SW480 (cell line): ENCODE measurements around the gene TUBGCP3.
A peak's percentile ranks its signal among the peaks of the same experiment; 100 is the strongest.
"Not testable (repeated sequence)": the region's sequence is repeated elsewhere in the genome, so short reads cannot be mapped to it uniquely, and the experiment has no call there.

Experiments
- DNase-seq: peaks from one replicate; pipeline ENCODE4 v3.0.0-alpha.2; 2016; ENCODE audit warnings: low spot score

Gene TUBGCP3, protein sequence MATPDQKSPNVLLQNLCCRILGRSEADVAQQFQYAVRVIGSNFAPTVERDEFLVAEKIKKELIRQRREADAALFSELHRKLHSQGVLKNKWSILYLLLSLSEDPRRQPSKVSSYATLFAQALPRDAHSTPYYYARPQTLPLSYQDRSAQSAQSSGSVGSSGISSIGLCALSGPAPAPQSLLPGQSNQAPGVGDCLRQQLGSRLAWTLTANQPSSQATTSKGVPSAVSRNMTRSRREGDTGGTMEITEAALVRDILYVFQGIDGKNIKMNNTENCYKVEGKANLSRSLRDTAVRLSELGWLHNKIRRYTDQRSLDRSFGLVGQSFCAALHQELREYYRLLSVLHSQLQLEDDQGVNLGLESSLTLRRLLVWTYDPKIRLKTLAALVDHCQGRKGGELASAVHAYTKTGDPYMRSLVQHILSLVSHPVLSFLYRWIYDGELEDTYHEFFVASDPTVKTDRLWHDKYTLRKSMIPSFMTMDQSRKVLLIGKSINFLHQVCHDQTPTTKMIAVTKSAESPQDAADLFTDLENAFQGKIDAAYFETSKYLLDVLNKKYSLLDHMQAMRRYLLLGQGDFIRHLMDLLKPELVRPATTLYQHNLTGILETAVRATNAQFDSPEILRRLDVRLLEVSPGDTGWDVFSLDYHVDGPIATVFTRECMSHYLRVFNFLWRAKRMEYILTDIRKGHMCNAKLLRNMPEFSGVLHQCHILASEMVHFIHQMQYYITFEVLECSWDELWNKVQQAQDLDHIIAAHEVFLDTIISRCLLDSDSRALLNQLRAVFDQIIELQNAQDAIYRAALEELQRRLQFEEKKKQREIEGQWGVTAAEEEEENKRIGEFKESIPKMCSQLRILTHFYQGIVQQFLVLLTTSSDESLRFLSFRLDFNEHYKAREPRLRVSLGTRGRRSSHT

DNA sequence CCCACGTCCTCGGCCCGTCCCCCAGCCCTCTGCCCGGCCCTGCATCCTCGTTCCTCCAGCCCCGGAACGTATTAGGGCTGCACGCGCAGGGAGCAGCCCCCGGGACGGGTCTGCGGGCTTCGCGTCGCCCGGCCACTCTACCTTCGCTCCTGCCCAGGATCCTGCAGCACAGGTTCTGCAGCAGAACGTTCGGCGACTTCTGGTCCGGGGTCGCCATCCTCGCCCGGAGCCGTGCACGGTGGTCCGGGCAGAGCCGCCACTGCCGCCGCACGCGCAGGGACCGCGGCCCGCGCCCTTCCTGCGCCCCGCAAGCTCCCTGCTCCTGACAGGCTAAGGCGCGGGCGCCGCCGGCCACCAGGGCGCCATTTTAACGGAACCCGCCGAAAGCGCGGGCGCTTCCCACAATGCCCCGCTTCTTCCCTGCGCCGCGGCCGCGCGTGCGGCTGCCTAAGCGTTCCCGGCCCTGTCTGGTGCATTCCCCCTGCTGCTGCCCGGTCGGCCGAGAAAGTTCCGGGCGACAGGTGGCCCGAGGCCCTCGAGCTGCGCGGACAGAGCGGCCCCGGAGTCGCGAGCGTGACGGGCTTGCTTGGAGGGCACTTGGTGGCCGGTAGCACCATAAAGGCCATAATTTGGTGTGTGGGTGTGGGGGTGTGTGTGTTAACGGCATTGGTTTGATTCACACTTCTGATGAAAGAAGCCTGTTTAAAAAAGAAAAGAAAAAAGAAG lies at the start of gene TUBGCP3:
TSS of gene TUBGCP3 (minus strand) at position 390 of the 726 bp plus-strand sequence. CDS start at position 217, 173 bp downstream.
- DNase-seq = peak; percentile 88

GRCh38 chr13:112637017-112637801 lies 49.3 kb upstream of the TUBGCP3 start:
- no peak for DNase-seq

- DNase-seq = no peak
These were observed 48.5 kb upstream of the TUBGCP3 start for GRCh38 chr13:112636401-112636975.

- no peak for DNase-seq
These were observed 47.4 kb upstream of the TUBGCP3 start for GRCh38 chr13:112635323-112635722.

DNA sequence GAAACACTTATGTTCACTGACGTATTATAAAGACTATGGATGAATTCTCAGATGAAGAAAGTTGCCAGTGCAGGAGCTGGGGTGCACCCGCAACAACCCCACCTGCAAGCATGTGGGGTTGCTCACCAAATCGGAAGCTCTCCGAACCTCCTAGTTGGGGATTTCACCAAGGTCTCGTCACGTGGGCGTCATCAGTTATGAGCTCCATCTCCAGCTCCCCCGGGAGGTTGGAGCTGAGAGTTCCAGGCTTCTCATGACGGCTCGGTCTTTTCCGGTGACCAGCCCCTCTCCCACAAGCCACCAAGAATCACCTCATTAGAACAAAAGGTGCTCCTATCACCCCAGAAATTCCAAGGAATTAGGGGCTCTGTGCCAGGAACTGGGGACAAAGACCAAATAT lies 46.1 kb upstream of the TUBGCP3 start:
- DNase-seq = no peak

DNA sequence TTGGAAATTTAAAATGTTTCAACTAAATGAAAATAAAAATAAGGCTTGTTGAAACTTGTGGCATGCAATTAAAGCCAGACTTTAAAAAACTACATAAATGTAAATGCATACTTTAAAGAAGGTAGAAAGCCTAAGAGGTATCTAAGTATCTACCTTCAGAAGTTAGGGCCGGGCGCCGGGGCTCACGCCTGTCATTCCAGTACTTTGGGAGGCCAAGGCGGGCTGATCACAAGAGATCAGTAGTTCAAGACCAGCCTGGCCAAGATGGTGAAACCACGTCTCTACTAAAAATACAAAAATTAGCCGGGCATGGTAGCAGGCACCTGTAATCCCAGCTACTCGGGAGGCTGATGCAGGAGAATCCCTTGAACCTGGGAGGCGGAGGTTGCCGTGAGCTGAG lies 42.3 kb upstream of the TUBGCP3 start:
- not testable (repeated sequence) for DNase-seq

GRCh38 chr13:112629161-112629560 lies 41.2 kb upstream of the TUBGCP3 start:
- no peak for DNase-seq

- not testable (repeated sequence) for DNase-seq
These were observed 39.7 kb upstream of the TUBGCP3 start for GRCh38 chr13:112627613-112628012.

- no peak for DNase-seq
These were observed 39.2 kb upstream of the TUBGCP3 start for GRCh38 chr13:112627161-112627560.

DNA sequence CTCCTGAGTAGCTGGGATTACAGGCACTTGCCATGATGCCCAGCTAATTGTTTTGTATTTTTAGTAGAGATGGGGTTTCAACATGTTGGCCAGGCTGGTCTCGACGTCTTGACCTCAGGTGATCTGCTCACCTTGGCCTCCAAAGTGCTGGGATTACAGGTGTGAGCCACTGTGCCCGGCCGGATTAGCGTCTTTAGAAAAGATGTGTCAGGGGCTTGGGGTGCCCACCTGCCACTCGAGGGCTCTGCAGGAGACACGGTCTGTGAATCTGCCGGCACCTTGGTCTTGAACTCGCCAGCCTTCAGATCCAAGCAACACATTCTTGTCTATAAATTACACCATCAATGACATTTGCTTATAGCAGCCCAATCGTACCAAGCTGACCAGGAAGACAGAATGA lies 38.8 kb upstream of the TUBGCP3 start:
- no peak for DNase-seq

DNA sequence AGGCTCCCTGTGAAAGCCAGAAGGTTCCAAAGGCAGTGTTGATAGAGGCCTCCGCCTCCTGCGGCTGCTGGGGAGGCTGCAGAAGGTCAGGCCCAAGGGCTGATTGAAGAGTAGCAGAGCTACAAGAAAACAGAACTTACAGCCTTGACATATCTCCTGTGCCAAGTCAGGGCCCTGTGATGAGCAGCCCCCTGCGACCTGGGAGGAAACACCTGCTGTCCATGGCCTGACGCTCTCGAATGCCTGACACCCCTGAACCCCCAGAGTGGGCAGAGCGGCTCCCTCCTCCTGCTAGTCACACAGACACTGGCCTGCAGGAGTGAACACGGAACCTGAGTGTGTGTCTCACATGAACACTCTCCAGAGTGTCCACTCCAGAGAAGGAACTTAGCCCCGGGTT lies 38.2 kb upstream of the TUBGCP3 start:
- DNase-seq = no peak

GRCh38 chr13:112625698-112626097 lies 37.7 kb upstream of the TUBGCP3 start:
- no peak for DNase-seq

DNA sequence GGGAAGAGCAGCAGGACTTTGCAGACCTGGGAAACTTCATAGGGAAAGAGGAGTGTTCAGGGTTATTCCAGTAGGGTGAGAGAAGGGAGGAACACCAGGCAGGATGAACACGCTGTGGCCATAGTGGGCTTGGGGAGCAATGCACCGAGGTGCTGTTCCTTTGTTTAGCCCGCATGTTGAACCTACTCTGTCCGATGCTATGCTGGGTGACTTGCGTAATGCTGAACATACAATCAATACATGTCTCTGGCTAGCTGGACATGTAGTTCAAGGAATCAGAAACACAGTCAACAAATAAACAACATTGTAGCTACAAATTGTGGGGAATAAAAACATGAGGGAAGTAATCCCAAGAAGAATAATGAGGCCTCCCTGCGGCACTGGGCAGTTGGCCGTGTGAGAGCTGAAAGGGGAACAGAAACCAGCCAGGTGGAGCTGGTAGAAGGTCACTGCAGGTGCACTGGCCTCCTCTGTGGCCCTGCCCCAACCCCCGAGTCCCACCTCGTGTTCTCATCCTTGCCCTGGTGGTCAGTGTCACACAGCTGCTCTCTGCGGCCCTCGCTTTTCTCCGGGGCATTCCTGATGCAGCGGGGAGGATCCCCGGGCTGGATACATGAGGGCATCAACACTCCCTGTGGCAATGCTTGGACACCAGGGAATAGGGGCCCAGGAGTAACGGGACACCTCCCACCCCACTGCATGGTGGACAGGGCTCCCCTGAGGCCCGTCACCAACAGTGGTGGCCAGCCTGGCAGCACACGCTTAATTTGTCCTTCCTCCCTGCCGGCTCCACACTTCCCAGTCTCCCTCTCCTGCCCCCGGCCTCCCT lies 36.9 kb upstream of the TUBGCP3 start:
- no peak for DNase-seq

GRCh38 chr13:112624040-112624439 lies 36.1 kb upstream of the TUBGCP3 start:
- no peak for DNase-seq

- DNase-seq = no peak
These were observed 35.2 kb upstream of the TUBGCP3 start for GRCh38 chr13:112623051-112623711.

- no peak for DNase-seq
These were observed 34.4 kb upstream of the TUBGCP3 start for GRCh38 chr13:112622375-112622774.

GRCh38 chr13:112619730-112620631 lies 32.0 kb upstream of the TUBGCP3 start:
- DNase-seq = no peak

DNA sequence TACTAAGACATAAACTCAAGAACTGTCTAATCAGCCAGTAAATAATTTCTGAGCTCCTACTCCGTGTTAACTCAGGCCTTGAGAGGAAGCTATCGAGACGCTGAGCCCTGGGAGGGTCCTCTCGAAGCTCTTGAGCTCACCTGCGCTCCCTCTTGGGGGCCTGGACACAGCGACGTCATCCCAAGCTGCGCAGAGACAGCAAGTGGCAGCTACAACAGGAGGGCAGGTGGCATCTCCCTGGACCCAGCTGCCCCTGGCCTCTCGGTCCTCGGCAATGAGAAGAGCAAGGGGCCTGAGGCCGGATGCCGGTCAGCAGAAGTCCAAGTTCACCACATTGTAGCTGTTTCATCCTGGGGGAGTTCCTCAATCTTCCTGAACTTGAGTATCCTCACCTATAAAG lies 30.5 kb upstream of the TUBGCP3 start:
- no peak for DNase-seq
